ENCODE measurements around the gene PROCA1. TPM values are rescaled to one million over a fixed set of nuclear protein-coding genes. Genes with fewer than 3 reads are reported as not detected.

The PROCA1 gene
- total and polyA plus RNA-seq, 12 donors: 0.61 to 8.8 (median 2.2) TPM; not detected in 1

- H3K9me3 ChIP-seq (replicated peaks in 1 of 3): no peaks in the 10 kb centered on the region
- H3K27me3 ChIP-seq: no peaks in the 10 kb centered on the region
- H3K36me3 ChIP-seq (replicated peaks in 1 of 2): peaks cover 0 to 37% of the 10 kb centered on the region in 2 donors
- no peak for TF ChIP-seq CTCF (IDR thresholded peaks at IDR 0.05)
- no peak for TF ChIP-seq POLR2A (IDR thresholded peaks at IDR 0.05)
- intact Hi-C loops (cut with DNase I): loop anchor here in 1 of 2 donors (10.0 kb wide), 1 partner anchor 47 kb away; no protein-coding TSS in a partner anchor
- peaks cover 0 to 14% of the 10 kb centered on the region in 2 donors for H3K4me1 ChIP-seq (replicated peaks in 1 of 2)
- DNase-seq: peak in 2 of 7 donors; percentile 29 to 51
- WGBS, 4 donors: 61 to 73% (median 69%) methylated on average over 5 of the region's 5 CpGs
- no peak overlapping the region for H3K4me3 ChIP-seq
- peak overlapping the region in 1 of 5 donors; percentile 63 for H3K27ac ChIP-seq
These were observed 53.9 kb downstream of the PROCA1 start for GRCh38 chr17:28657756-28658155.

GRCh38 chr17:28655160-28655559 lies 56.5 kb downstream of the PROCA1 start:
- Histone ChIP-seq H3K36me3 (replicated peaks in 1 of 2) (peaks cover 0 to 49% of the 10 kb centered on the region in 2 donors), H3K9me3 (replicated peaks in 1 of 3) (no peaks in the 10 kb centered on the region), H3K4me1 (replicated peaks in 1 of 2) (peaks cover 0 to under 1% of the 10 kb centered on the region in 2 donors), H3K4me3 (no peak overlapping the region), H3K27me3 (no peaks in the 10 kb centered on the region), H3K27ac (no peak overlapping the region)
- DNase-seq: no peak
- 92 to 99% (median 94%) methylated on average over 4 to 5 of the region's 5 CpGs for WGBS, 4 donors
- TF ChIP-seq POLR2A (IDR thresholded peaks at IDR 0.05): no peak
- TF ChIP-seq CTCF (IDR thresholded peaks at IDR 0.05): no peak
- intact Hi-C loops (cut with DNase I): loop anchor here in 1 of 2 donors (10.0 kb wide), 1 partner anchor 50 kb away; no protein-coding TSS in a partner anchor

Small RNA genes within 50 kb of the gene (small RNA-seq; reads per million reads assigned to genes)
- gene SNORD42A: 0 reads per million in 2 donors
- 0 reads per million in 2 donors for gene SNORD42B
- gene SNORD4A: 0 reads per million in 2 donors
- 0 reads per million in 2 donors for gene SNORD4B

Other genes starting within 250 kb of the PROCA1 start
- 1 to 10 TPM in 1 of 9 donors, not detected in 8; 1.6 TPM for gene SLC13A2, start 238.2 kb downstream of the PROCA1 start, total RNA-seq
- under 1 TPM in 2 of 3 donors, not detected in 1; 0.03 to 0.05 TPM for gene SLC13A2, start 238.2 kb downstream of the PROCA1 start, polyA plus RNA-seq
- under 1 TPM in 1 of 9 donors, not detected in 8; 0.06 TPM for gene FOXN1, start 205.5 kb downstream of the PROCA1 start, total RNA-seq
- not detected for gene FOXN1, start 205.5 kb downstream of the PROCA1 start, polyA plus RNA-seq
- 10 to 100 TPM; 26.7 to 80.8 (median 41.3) TPM for gene UNC119, start 159.3 kb downstream of the PROCA1 start, total RNA-seq
- gene UNC119, start 159.3 kb downstream of the PROCA1 start, polyA plus RNA-seq: 10 to 100 TPM; 28.3 to 47.7 (median 36.1) TPM
- gene PIGS, start 140.4 kb downstream of the PROCA1 start, total RNA-seq: 10 to 100 TPM; 44.5 to 73.0 (median 58.7) TPM
- 10 to 100 TPM in 2 of 3 donors, 1 to 10 TPM in 1; 9.2 to 44.1 (median 12.6) TPM for gene PIGS, start 140.4 kb downstream of the PROCA1 start, polyA plus RNA-seq
- gene ALDOC, start 135.0 kb downstream of the PROCA1 start, total RNA-seq: 10 to 100 TPM in 8 of 9 donors, 1 to 10 TPM in 1; 6.3 to 65.5 (median 32.3) TPM
- gene ALDOC, start 135.0 kb downstream of the PROCA1 start, polyA plus RNA-seq: 10 to 100 TPM; 18.5 to 61.2 (median 18.7) TPM
- 10 to 100 TPM in 1 of 9 donors, 1 to 10 TPM in 7, under 1 TPM in 1; 0.97 to 35.6 (median 3.9) TPM for gene SPAG5, start 112.9 kb downstream of the PROCA1 start, total RNA-seq
- 10 to 100 TPM in 2 of 3 donors, 1 to 10 TPM in 1; 4.3 to 27.5 (median 13.4) TPM for gene SPAG5, start 112.9 kb downstream of the PROCA1 start, polyA plus RNA-seq
- 10 to 100 TPM in 2 of 9 donors, 1 to 10 TPM in 7; 1.1 to 12.3 (median 5.2) TPM for gene RSKR, start 97.7 kb downstream of the PROCA1 start, total RNA-seq
- 10 to 100 TPM in 1 of 3 donors, 1 to 10 TPM in 2; 2.7 to 12.2 (median 4.3) TPM for gene RSKR, start 97.7 kb downstream of the PROCA1 start, polyA plus RNA-seq
- 100 to 1,000 TPM in 8 of 9 donors, 10 to 100 TPM in 1; 93.1 to 228 (median 139) TPM for gene BLTP2, start 66.7 kb downstream of the PROCA1 start, total RNA-seq
- 100 to 1,000 TPM in 1 of 3 donors, 10 to 100 TPM in 2; 27.8 to 137 (median 29.9) TPM for gene BLTP2, start 66.7 kb downstream of the PROCA1 start, polyA plus RNA-seq
- 100 to 1,000 TPM in 3 of 9 donors, 10 to 100 TPM in 6; 58.5 to 195 (median 84.8) TPM for gene SDF2, start 50.0 kb downstream of the PROCA1 start, total RNA-seq
- gene SDF2, start 50.0 kb downstream of the PROCA1 start, polyA plus RNA-seq: 100 to 1,000 TPM in 1 of 3 donors, 10 to 100 TPM in 2; 50.6 to 121 (median 52.7) TPM
- 100 to 1,000 TPM in 1 of 9 donors, 10 to 100 TPM in 8; 48.1 to 125 (median 68.5) TPM for gene SUPT6H, start 49.7 kb downstream of the PROCA1 start, total RNA-seq
- gene SUPT6H, start 49.7 kb downstream of the PROCA1 start, polyA plus RNA-seq: 10 to 100 TPM; 58.9 to 76.4 (median 74.2) TPM
- gene RAB34, start 6.0 kb upstream of the PROCA1 start, total RNA-seq: 100 to 1,000 TPM; 111 to 332 (median 150) TPM
- gene RAB34, start 6.0 kb upstream of the PROCA1 start, polyA plus RNA-seq: 100 to 1,000 TPM; 114 to 195 (median 139) TPM
- 1,000 to 10,000 TPM in 5 of 9 donors, 100 to 1,000 TPM in 4; 135 to 1,266 (median 1,139) TPM for gene RPL23A, start 8.1 kb upstream of the PROCA1 start, total RNA-seq
- 100 to 1,000 TPM; 523 to 901 (median 672) TPM for gene RPL23A, start 8.1 kb upstream of the PROCA1 start, polyA plus RNA-seq
- gene TLCD1, start 14.3 kb upstream of the PROCA1 start, total RNA-seq: 10 to 100 TPM in 2 of 9 donors, 1 to 10 TPM in 6, under 1 TPM in 1; 0.52 to 13.0 (median 5.6) TPM
- 10 to 100 TPM in 1 of 3 donors, 1 to 10 TPM in 2; 3.9 to 18.8 (median 6.8) TPM for gene TLCD1, start 14.3 kb upstream of the PROCA1 start, polyA plus RNA-seq
- gene NEK8, start 16.9 kb upstream of the PROCA1 start, total RNA-seq: 10 to 100 TPM in 1 of 9 donors, 1 to 10 TPM in 7, under 1 TPM in 1; 0.54 to 11.9 (median 6.1) TPM
- gene NEK8, start 16.9 kb upstream of the PROCA1 start, polyA plus RNA-seq: 10 to 100 TPM in 1 of 3 donors, 1 to 10 TPM in 2; 6.0 to 10.8 (median 6.6) TPM
- gene TRAF4, start 32.1 kb upstream of the PROCA1 start, total RNA-seq: 10 to 100 TPM in 8 of 9 donors, 1 to 10 TPM in 1; 8.2 to 50.5 (median 23.0) TPM
- 10 to 100 TPM; 13.0 to 22.7 (median 17.9) TPM for gene TRAF4, start 32.1 kb upstream of the PROCA1 start, polyA plus RNA-seq
- gene FAM222B, start 130.9 kb upstream of the PROCA1 start, total RNA-seq: 10 to 100 TPM in 6 of 9 donors, 1 to 10 TPM in 3; 5.0 to 18.3 (median 14.8) TPM
- 10 to 100 TPM in 2 of 3 donors, 1 to 10 TPM in 1; 4.9 to 16.4 (median 10.6) TPM for gene FAM222B, start 130.9 kb upstream of the PROCA1 start, polyA plus RNA-seq
- gene ERAL1, start 143.1 kb upstream of the PROCA1 start, total RNA-seq: 10 to 100 TPM; 42.8 to 62.1 (median 51.7) TPM
- 10 to 100 TPM; 44.0 to 80.8 (median 60.9) TPM for gene ERAL1, start 143.1 kb upstream of the PROCA1 start, polyA plus RNA-seq
- gene FLOT2, start 185.8 kb upstream of the PROCA1 start, total RNA-seq: 100 to 1,000 TPM in 2 of 9 donors, 10 to 100 TPM in 7; 23.8 to 193 (median 85.3) TPM
- gene FLOT2, start 185.8 kb upstream of the PROCA1 start, polyA plus RNA-seq: 10 to 100 TPM; 36.8 to 43.3 (median 43.1) TPM
- gene DHRS13, start 191.2 kb upstream of the PROCA1 start, total RNA-seq: 10 to 100 TPM in 8 of 9 donors, 1 to 10 TPM in 1; 4.4 to 23.5 (median 14.9) TPM
- gene DHRS13, start 191.2 kb upstream of the PROCA1 start, polyA plus RNA-seq: 10 to 100 TPM in 2 of 3 donors, 1 to 10 TPM in 1; 8.9 to 15.4 (median 10.5) TPM
- gene PHF12, start 239.6 kb upstream of the PROCA1 start, total RNA-seq: 10 to 100 TPM; 14.4 to 47.9 (median 31.4) TPM
- gene PHF12, start 239.6 kb upstream of the PROCA1 start, polyA plus RNA-seq: 10 to 100 TPM; 16.2 to 22.7 (median 18.7) TPM

Measured in adrenal gland (tissue), 12 donors.